K562 (cell line): Measurements from ENCODE around the gene CYB5B.

Experiments used
- CTCF ChIP-seq, 3 experiments: IDR thresholded peaks in 2 of 3; conservative IDR thresholded peaks in 1 of 3; 2 replicates each; pipeline ENCODE4 v1.5.1; 2011 to 2012; ENCODE audit warnings: low read length in 3 of 3, mild to moderate bottlenecking in 3 of 3, control low read depth in 2 of 3, improper control_type of control experiment in 1 of 3, inconsistent platforms in 1 of 3, low read depth in 1 of 3, mixed read lengths in 1 of 3, moderate library complexity in 1 of 3; ENCODE audit not compliant: insufficient read depth in 2 of 3
- EZH2 ChIP-seq: IDR thresholded peaks from 2 replicates; pipeline ENCODE4 v1.6.1; 2012; ENCODE audit warnings: low read depth, mild to moderate bottlenecking, inconsistent platforms, low read length, borderline replicate concordance
- FOXK2 ChIP-seq, 2 experiments: fragments of 450-650 bp; IDR thresholded peaks in 1 of 2; conservative IDR thresholded peaks in 1 of 2; 2 replicates each; pipeline ENCODE4 v1.6.1; 2016; ENCODE audit warnings: low read depth in 2 of 2, mild to moderate bottlenecking in 1 of 2
- RAD51 ChIP-seq: fragments of 450-650 bp; IDR thresholded peaks from 2 replicates; pipeline ENCODE4 v1.7.1; 2016; ENCODE audit warnings: low read depth, mild to moderate bottlenecking, borderline replicate concordance
- ZNF232 ChIP-seq: sonication (generic); formaldehyde crosslinking; IDR thresholded peaks from 2 replicates; pipeline ENCODE4 v1.8.0; 2022; ENCODE audit warnings: mild to moderate bottlenecking, missing genetic modification reagents
- TF ChIP-seq, protein P1 (sequence below): fragments of 450-650 bp; formaldehyde crosslinking; IDR thresholded peaks from 2 replicates; pipeline ENCODE4 v1.4.0; 2020; ENCODE audit warnings: mild to moderate bottlenecking, moderate library complexity
- TF ChIP-seq, protein P2 (sequence below): fragments of 450-650 bp; formaldehyde crosslinking; IDR thresholded peaks from 2 replicates; pipeline ENCODE4 v1.4.0; 2022; ENCODE audit warnings: mild to moderate bottlenecking, moderate library complexity

DNA sequence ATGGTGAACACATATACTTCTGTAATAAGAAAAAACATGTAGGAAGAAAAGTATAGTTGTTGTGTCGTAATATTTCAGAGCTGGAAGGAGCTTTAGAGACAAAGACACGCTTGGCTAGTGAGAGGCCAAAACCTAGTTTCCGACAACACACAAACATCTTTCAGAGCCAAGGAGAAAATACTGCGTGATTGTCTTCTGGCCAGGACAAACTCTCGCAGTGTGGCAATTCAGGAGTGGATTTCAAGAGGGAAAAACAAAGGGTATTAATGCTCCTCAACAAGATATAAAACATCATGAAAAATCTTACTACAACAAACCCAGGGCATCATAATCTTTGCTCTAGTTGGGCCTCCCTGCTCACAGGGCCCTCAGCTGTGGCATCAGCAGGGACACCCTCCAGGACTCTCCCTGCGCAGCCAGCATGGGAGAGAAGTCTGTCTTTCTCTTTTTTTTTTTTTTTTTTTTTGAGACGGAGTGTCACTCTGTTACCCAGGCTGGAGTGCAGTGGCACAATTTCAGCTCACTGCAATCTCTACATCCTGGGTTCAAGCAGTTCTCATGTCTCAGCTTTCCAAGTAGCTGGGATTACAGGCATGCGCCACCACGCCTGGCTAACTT, 66.4 kb downstream of the CYB5B start:
- TF ChIP-seq FOXK2 (conservative IDR thresholded peaks at IDR 0.05 in 1 of 2, IDR thresholded peaks at IDR 0.05 in 1 of 2; ENCODE audit: low read depth in 2 of 2), result no peak
- TF ChIP-seq EZH2, result no peak
- TF ChIP-seq ZNF232, result no peak
- TF ChIP-seq, protein P1, sequence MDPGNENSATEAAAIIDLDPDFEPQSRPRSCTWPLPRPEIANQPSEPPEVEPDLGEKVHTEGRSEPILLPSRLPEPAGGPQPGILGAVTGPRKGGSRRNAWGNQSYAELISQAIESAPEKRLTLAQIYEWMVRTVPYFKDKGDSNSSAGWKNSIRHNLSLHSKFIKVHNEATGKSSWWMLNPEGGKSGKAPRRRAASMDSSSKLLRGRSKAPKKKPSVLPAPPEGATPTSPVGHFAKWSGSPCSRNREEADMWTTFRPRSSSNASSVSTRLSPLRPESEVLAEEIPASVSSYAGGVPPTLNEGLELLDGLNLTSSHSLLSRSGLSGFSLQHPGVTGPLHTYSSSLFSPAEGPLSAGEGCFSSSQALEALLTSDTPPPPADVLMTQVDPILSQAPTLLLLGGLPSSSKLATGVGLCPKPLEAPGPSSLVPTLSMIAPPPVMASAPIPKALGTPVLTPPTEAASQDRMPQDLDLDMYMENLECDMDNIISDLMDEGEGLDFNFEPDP, result no peak
- no peak for TF ChIP-seq CTCF (IDR thresholded peaks at IDR 0.05 in 2 of 3, conservative IDR thresholded peaks at IDR 0.05 in 1 of 3; ENCODE audit: insufficient read depth in 2 of 3, low read depth in 1 of 3, low read length in 3 of 3)
- TF ChIP-seq, protein P2, sequence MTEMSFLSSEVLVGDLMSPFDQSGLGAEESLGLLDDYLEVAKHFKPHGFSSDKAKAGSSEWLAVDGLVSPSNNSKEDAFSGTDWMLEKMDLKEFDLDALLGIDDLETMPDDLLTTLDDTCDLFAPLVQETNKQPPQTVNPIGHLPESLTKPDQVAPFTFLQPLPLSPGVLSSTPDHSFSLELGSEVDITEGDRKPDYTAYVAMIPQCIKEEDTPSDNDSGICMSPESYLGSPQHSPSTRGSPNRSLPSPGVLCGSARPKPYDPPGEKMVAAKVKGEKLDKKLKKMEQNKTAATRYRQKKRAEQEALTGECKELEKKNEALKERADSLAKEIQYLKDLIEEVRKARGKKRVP, result no peak
- no peak for TF ChIP-seq RAD51
